NCI-H2227 (cell line): Measurements from ENCODE around the gene KLF16.
"Not testable (repeated sequence)": the region's sequence is repeated elsewhere in the genome, so short reads cannot be mapped to it uniquely, and the experiment has no call there.

ENCODE experiments used
- DNase-seq: peaks from one replicate; lab custom pipeline; 2025; ENCODE audit not compliant: unreplicated experiment; lab: John Stamatoyannopoulos, UW

Gene KLF16

DNA sequence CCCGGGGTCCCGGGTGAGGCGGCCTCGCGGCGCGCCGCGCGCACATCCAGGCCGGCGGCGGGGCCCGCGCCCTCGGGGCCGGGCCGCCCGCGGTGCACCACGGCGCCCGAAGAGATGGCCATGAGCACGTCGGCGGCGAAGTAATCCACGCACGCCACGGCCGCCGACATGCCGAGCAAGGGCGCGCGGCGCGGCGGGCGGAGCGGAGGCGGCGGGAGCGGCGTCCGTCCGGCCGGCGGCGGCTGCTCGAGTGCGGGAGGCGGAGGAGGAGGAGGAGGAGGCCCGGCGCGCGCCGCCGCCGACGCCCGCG lies at the start of gene KLF16:
Gene KLF16 (minus strand): TSS at position 252 of the 310 bp plus-strand sequence. CDS start 82 bp downstream, at position 170.
- no peak for DNase-seq

GRCh38 chr19:1912760-1913505 lies 49.6 kb upstream of the KLF16 start:
- DNase-seq: no peak

- no peak for DNase-seq
Measured at GRCh38 chr19:1911995-1912394, 48.6 kb upstream of the KLF16 start.

- DNase-seq: no peak
Measured at GRCh38 chr19:1911098-1911497, 47.7 kb upstream of the KLF16 start.

GRCh38 chr19:1910177-1910576 lies 46.8 kb upstream of the KLF16 start:
- no peak for DNase-seq

DNA sequence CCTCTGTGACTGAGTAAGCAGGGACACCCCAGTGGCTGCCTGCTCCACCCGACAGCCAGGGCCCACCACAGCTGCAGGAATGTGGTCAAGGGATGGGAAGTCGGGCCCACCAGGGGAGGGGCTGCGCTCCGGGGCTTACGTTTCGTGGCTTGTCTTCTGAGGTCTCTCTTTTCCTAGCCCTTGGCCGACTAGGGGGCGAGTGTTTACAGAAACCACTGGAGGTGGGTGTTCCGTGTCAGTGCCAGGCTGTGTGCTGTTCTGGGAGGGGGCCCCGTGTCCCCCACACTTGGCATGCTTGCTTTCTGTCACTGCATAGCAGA lies 46.3 kb upstream of the KLF16 start:
- no peak for DNase-seq

DNA sequence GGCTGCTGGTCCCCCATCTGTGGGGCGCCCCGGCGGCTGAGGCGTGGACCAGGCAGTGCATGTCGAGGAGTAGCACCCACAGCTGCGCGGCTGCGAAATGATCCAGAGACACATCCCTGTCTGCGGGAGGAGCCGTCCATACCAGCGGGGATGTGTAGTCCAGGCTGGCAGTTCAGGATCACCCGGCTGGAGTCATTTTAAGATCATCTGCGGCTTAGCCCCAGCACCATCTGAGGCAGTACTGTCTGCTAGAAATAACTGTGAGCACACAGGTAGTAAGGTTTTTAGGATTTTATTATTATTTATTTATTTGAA lies 44.9 kb upstream of the KLF16 start:
- DNase-seq: no peak

- no peak for DNase-seq
Measured at GRCh38 chr19:1907563-1908363, 44.4 kb upstream of the KLF16 start.

GRCh38 chr19:1906985-1907562 lies 43.7 kb upstream of the KLF16 start:
- DNase-seq: no peak

- DNase-seq: no peak
Measured at GRCh38 chr19:1905863-1906375, 42.5 kb upstream of the KLF16 start.

- peak; percentile 97 for DNase-seq
Measured at GRCh38 chr19:1905110-1905862, 41.9 kb upstream of the KLF16 start, which contains the start of the genes ADAT3 and SCAMP4. Gene ADAT3 (plus strand): TSS chr19:1905399. CDS start chr19:1912048, 6,649 bp downstream. Gene SCAMP4 (plus strand): TSS chr19:1905399. CDS start chr19:1915020, 9,621 bp downstream.

DNA sequence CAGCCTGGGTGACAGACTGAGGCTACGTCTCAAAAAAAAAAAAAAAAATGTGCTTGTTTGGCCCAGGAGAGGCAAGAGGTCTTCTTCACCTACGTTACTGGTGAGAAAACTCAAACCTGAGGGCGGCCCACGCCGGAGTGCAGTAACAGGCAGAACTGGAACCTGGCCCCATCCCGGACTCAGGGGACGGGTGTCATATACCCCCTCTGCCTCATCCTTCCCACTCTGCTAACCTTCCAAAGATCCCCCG lies 41.4 kb upstream of the KLF16 start:
- DNase-seq: no peak

GRCh38 chr19:1902923-1903322 lies 39.5 kb upstream of the KLF16 start:
- DNase-seq: no peak

DNA sequence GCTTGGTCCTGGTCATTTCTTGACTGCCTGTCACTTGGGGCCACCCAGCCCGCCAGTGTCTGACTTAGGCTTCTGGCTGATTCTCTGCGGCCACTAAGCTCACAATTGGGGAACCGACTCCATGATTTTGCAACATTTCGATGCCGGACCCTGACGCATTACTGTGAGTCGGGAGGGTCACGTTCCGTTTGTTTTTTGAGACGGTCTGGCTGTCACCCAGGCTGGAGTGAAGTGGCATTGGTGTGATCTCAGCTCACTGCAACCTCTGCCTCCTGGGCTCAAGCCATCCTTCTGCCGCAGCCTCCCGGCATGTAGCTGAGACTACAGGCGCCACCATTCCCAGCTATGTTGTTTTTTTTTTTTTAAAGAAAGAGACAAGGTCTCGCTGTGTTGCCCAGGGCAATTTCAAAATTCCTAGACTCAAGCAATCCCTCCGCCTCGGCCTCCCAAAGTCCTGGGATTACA lies 38.6 kb upstream of the KLF16 start:
- no peak for DNase-seq

GRCh38 chr19:1896508-1896907 lies 33.1 kb upstream of the KLF16 start:
- no peak for DNase-seq

DNA sequence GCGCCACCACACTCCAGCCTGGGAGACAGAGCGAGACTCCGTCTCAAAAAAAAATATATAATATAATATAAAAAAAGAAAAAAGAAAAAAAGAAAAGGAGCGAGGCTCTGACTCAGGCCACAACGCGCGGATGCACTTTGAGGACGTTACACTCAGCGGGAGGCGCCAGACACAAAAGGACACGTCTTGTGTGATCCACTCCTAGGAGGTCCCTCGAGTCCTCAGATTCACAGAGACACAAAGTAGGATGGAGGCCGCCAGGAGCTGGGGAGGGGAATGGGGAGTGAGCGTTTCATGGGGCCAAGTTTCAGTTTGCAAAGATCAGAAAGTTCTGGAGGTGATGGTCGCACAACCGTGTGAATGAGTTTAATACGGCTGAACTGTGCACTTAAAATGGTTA lies 30.4 kb upstream of the KLF16 start:
- DNase-seq: no peak

DNA sequence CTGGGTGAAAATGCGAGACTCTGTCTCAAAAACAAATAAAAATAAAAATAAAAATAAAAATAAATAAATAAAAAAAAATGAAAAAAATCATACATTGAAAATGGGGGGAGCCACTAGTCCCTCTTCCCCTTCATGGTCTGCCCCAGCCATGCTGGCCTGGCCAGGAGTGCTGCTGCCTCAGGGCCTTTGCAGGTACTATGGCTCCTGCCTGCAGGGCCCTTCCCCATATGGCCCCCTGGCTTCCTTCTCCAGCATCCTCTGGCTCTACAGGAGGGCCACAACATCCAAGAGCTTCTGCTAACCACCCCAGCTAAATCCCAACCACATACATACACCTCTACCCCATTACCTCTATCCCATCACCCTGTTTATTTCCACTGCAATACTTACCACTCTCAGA lies 26.5 kb upstream of the KLF16 start:
- no peak for DNase-seq

GRCh38 chr19:1888385-1888784 lies 25.0 kb upstream of the KLF16 start:
- DNase-seq: no peak

DNA sequence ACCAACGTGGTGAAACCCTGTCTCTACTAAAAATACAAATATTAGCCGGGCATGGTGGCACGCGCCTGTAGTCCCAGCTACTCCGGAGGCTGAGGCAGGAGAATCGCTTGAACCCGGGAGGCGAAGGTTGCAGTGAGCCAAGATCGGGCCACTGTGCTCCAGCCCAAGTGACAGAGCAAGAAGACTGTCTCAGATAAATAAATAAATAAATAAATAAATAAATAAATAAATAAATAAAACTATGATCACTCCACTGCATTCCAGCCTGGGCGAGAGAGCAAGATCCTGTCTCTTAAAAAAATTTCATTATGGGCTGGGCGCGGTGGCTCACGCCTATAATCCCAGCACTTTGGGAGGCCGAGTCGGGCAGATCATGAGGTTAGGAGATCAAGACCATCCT lies 23.0 kb upstream of the KLF16 start:
- DNase-seq: not testable (repeated sequence)

- DNase-seq: peak; percentile 94
Measured at GRCh38 chr19:1885398-1886119, 22.2 kb upstream of the KLF16 start, which contains the start of gene ABHD17A. Gene ABHD17A (minus strand): TSS chr19:1885496. CDS start chr19:1881566, 3,930 bp downstream.
